ENCODE results near the gene INAFM2. TPM values are rescaled to one million over a fixed set of nuclear protein-coding genes. Genes with fewer than 3 reads are reported as not detected.

INAFM2 gene
- polyA plus RNA-seq, 1 donor from 2014 or later = 14.8 TPM

GRCh38 chr15:40358471-40359353, 35.2 kb downstream of the INAFM2 start:
- no peaks in the 10 kb centered on the region for H4K20me1 ChIP-seq (ENCODE audit: insufficient read depth)
- peak overlapping the region; percentile 86 for H3K9ac ChIP-seq (ENCODE audit: low read length)
- H3K27ac ChIP-seq (ENCODE audit: low read length) = peak overlapping the region; percentile 59
- H3F3A ChIP-seq (ENCODE audit: insufficient read depth, low read length, poor library complexity, severe bottlenecking) = no peaks in the 10 kb centered on the region
- H3K9me2 ChIP-seq (ENCODE audit: insufficient read depth, low read length) = no peaks in the 10 kb centered on the region
- H3K36me3 ChIP-seq (ENCODE audit: insufficient read depth, low read length) = no peaks in the 10 kb centered on the region
- TF ChIP-seq REST (IDR thresholded peaks at IDR 0.05; ENCODE audit: borderline replicate concordance) (peak; percentile 21), MXI1 (conservative IDR thresholded peaks at IDR 0.05; ENCODE audit: poor library complexity, severe bottlenecking) (peak; percentile 73), SMC3 (conservative IDR thresholded peaks at IDR 0.05; ENCODE audit: poor library complexity) (no peak), RAD21 (conservative IDR thresholded peaks at IDR 0.05) (no peak), EZH2 (IDR thresholded peaks at IDR 0.05; ENCODE audit: borderline replicate concordance, insufficient read depth, low read length, poor library complexity, severe bottlenecking) (no peak), POLR2AphosphoS5 (IDR thresholded peaks at IDR 0.05) (no peak), CTCF (IDR thresholded peaks at IDR 0.05; ENCODE audit: poor library complexity, severe bottlenecking) (peak; percentile 37), EP300 (conservative IDR thresholded peaks at IDR 0.05; ENCODE audit: poor library complexity, severe bottlenecking) (no peak), TAF1 (IDR thresholded peaks at IDR 0.05; ENCODE audit: low read depth) (no peak)
- peak overlapping the region; percentile 86 for H3K4me2 ChIP-seq (ENCODE audit: low read length)
- peak overlapping the region; percentile 95 for H3K4me3 ChIP-seq (ENCODE audit: low read length)
- H3K79me2 ChIP-seq (replicated peaks; ENCODE audit: insufficient read depth, low read length) = peaks cover 3% of the 10 kb centered on the region
- H3K27me3 ChIP-seq (ENCODE audit: insufficient read depth, low read depth, low read length) = peaks cover 5% of the 10 kb centered on the region
- H2AFZ ChIP-seq (ENCODE audit: low read depth, low read length) = peak overlapping the region; percentile 91
- no peaks in the 10 kb centered on the region for H3K9me3 ChIP-seq (ENCODE audit: low read length)

GRCh38 chr15:40360015-40360414, 36.5 kb downstream of the INAFM2 start:
- peak overlapping the region; percentile 95 for H3K4me3 ChIP-seq (ENCODE audit: low read length)
- no peak overlapping the region for H3K9ac ChIP-seq (ENCODE audit: low read length)
- H3F3A ChIP-seq (ENCODE audit: insufficient read depth, low read length, poor library complexity, severe bottlenecking) = no peaks in the 10 kb centered on the region
- no peaks in the 10 kb centered on the region for H3K36me3 ChIP-seq (ENCODE audit: insufficient read depth, low read length)
- H3K9me3 ChIP-seq (ENCODE audit: low read length) = no peaks in the 10 kb centered on the region
- H3K79me2 ChIP-seq (replicated peaks; ENCODE audit: insufficient read depth, low read length) = peaks cover 3% of the 10 kb centered on the region
- peaks cover 5% of the 10 kb centered on the region for H3K27me3 ChIP-seq (ENCODE audit: insufficient read depth, low read depth, low read length)
- H3K9me2 ChIP-seq (ENCODE audit: insufficient read depth, low read length) = no peaks in the 10 kb centered on the region
- no peak overlapping the region for H3K27ac ChIP-seq (ENCODE audit: low read length)
- H2AFZ ChIP-seq (ENCODE audit: low read depth, low read length) = no peak overlapping the region
- H3K4me2 ChIP-seq (ENCODE audit: low read length) = no peak overlapping the region
- no peak for TF ChIP-seq SMC3 (conservative IDR thresholded peaks at IDR 0.05; ENCODE audit: poor library complexity)
- no peak for TF ChIP-seq RAD21 (conservative IDR thresholded peaks at IDR 0.05)
- no peak for TF ChIP-seq EP300 (conservative IDR thresholded peaks at IDR 0.05; ENCODE audit: poor library complexity, severe bottlenecking)
- no peak for TF ChIP-seq CTCF (IDR thresholded peaks at IDR 0.05; ENCODE audit: poor library complexity, severe bottlenecking)
- H4K20me1 ChIP-seq (ENCODE audit: insufficient read depth) = no peaks in the 10 kb centered on the region
